C4-2B (cell line): ENCODE results near the gene CNR1.

Experiments
- H3K27ac ChIP-seq: fragments of 450-650 bp; 2 replicates; pipeline ENCODE4 v1.5.1; 2017
- ZFX ChIP-seq: fragments of 450-650 bp; IDR thresholded peaks from 2 replicates; pipeline ENCODE4 v1.6.1; 2017
- TF ChIP-seq, protein P1 (sequence below): fragments of 450-650 bp; conservative IDR thresholded peaks from 2 replicates; pipeline ENCODE4 v1.5.1; 2017; ENCODE audit warnings: mild to moderate bottlenecking

Gene CNR1

DNA sequence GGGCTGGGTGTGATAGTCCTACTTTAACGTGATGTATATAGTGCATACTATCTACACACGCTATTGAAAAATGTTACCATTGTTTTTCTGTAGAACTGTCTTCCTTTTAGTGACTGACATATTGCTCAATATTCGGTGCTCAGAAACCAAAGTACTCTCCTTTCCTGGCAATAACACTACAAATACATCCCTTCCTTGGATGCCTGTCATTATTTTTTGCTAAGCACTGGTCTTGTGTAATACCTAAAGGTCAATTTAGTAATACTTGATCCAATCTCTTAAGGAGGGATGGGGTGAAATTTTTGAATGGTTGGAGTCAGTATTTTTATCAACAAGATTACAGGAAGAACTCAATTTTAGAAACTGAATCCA is 23.9 kb downstream of the CNR1 start:
- TF ChIP-seq, protein P1, sequence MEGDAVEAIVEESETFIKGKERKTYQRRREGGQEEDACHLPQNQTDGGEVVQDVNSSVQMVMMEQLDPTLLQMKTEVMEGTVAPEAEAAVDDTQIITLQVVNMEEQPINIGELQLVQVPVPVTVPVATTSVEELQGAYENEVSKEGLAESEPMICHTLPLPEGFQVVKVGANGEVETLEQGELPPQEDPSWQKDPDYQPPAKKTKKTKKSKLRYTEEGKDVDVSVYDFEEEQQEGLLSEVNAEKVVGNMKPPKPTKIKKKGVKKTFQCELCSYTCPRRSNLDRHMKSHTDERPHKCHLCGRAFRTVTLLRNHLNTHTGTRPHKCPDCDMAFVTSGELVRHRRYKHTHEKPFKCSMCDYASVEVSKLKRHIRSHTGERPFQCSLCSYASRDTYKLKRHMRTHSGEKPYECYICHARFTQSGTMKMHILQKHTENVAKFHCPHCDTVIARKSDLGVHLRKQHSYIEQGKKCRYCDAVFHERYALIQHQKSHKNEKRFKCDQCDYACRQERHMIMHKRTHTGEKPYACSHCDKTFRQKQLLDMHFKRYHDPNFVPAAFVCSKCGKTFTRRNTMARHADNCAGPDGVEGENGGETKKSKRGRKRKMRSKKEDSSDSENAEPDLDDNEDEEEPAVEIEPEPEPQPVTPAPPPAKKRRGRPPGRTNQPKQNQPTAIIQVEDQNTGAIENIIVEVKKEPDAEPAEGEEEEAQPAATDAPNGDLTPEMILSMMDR, result no peak
- no peak for TF ChIP-seq ZFX
- no peak overlapping the region for H3K27ac ChIP-seq

DNA sequence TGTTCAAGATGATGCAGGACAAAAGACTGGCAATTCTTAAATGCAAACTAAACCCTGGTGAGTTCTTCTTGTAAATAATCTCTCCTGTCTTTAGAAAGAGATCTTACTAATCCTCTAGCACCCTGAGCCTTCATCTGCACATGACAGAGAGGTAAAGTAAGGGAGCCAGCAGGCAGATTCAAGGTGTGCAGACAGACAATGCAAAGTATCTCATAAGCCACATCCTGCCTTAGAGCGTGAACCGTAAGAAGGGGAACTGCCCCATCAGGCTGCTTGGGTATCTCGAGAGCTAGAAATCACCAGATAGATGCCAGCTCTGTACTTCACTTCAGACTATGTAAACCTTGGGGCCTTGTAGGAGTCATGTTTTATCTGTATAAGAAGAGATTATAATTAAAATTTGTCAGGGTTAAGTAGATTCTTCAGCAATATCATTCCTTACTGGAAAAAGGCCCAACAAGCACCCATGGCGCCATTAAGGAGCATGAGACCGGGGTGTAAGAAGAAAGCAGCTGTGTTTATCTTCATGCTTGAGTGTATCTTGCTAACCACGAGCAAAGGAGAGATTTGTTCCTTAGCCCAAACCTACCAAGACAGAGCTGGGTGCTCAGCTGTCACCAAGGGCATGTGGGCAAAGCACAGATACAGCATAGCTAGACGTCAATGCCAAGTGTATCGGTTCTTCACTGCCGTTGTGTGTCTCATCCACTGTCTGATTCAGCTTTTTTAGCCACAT is 24.4 kb downstream of the CNR1 start:
- TF ChIP-seq, protein P1, result no peak
- TF ChIP-seq ZFX, result no peak
- no peak overlapping the region for H3K27ac ChIP-seq

DNA sequence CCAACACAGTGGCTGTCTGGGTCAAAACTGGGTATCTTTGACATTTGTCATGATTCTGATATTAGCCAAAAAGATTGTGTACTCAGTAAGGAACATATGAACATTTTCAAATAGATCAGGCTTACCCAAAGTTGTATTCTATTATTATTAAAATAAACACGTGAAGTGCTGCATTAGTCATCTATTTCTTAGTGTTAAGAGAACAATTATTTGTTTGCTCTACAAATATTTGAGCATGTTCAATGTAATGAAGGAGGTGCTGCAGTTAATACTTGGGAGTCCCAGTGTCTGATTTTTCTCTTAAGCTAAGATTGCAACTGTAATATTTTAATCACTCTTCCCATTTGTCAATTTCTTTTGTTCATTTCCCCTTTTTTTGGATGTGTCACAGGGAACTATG is 28.2 kb downstream of the CNR1 start:
- H3K27ac ChIP-seq, result no peak overlapping the region
- TF ChIP-seq, protein P1, result no peak
- TF ChIP-seq ZFX, result no peak

DNA sequence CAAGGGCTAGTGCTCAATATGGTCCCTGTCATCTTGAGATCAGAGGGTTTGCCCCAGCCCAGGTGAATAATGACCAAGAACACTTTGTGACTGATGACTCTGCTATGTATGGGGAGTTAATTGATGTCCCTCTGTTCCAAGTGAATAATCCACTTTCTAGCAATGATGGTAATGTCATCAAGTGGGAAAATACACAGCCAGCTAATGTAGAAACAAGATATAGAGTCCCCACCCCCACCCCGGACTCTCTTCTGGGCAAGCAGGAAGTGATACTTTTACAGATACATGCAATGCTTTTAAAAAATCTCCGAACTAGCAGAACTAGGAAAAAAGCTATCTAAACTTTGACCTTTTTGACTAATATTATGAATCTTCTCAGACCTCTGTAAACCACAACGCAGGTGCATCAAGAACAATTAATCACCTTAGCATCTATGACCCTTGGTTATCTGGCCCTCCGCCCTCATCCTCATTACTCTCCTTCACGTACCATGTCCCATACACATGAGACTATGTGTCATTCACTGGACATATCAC is 30.5 kb downstream of the CNR1 start:
- no peak overlapping the region for H3K27ac ChIP-seq
- TF ChIP-seq, protein P1, result no peak
- TF ChIP-seq ZFX, result no peak

DNA sequence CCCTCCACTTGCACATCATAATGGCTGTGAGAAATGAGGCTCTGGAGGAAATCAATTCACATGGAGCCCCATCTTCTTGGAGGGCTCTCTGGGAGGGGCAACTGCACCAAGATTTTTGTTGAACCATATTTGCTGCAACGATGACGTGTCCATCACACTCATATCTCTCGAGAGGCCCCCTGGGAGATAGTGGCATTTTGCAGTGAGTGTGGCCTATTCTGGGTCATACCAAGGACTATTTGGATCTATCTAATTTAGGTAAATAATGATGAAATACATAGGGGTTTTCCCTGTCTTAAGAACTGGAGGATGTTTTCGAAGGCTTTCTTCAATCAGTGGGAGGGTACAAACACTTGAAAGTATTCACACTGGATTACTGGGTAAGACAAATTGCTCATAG is 31.6 kb downstream of the CNR1 start:
- TF ChIP-seq, protein P1, result no peak
- TF ChIP-seq ZFX, result no peak
- no peak overlapping the region for H3K27ac ChIP-seq

DNA sequence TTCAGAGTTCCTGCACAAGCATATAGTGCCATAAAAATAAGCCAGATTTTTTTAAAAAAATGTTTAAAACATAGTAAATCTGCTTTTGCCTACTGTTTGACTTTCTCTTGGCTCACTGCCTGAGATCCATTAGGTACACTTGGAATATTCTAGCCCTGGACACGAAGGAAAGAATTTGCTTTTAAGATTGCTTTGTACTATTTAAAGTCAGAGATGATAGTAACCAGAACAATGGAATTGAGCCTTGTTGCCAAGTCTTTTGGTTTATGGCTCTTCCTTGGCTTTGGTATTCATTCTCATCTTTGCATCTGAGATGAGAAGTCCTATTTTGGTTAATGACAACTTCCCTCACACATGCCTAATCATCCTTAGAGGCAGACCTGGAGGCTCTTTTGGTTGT is 32.4 kb downstream of the CNR1 start:
- TF ChIP-seq, protein P1, result no peak
- TF ChIP-seq ZFX, result no peak
- H3K27ac ChIP-seq, result no peak overlapping the region

DNA sequence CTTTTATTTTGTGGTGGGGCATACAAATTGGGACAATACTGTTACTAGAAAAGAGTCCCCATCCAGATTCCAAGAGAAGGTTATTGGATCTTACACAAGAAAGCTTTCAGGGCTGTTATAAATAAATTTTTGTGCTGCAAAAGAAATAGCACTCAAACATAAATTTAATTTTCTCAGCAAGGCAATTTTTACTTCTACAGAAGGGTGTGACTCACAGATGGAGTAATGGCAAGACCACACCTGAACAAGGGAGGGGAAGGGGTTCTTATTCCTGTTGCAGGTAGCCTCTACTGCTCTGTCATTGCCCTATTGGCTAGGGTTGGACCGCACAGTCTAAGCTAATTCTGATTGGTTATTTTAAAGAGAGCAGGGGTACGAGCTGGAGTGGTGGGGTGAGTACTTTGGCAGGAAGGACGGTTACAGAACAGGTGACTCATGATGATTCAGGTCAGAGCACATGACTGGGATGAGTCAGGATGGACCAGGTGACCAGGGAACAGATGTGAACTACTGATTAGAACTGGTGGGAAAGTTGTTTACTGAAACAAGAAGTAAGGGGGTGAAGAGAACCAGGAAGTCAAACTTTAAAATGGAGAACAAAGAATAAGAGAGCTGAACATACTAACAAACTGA is 41.1 kb downstream of the CNR1 start:
- TF ChIP-seq, protein P1, result no peak
- no peak for TF ChIP-seq ZFX
- H3K27ac ChIP-seq, result no peak overlapping the region
